ENCODE data around the gene GNPTG. TPM values are rescaled to one million over a fixed set of nuclear protein-coding genes. Genes with fewer than 3 reads are reported as not detected.

GNPTG gene
- total and polyA plus RNA-seq, 2 of the 13 experiments (the other 11 are each of a cell fraction or from before 2014, with no cell fraction given) = 22.7 to 71.1 TPM

DNA sequence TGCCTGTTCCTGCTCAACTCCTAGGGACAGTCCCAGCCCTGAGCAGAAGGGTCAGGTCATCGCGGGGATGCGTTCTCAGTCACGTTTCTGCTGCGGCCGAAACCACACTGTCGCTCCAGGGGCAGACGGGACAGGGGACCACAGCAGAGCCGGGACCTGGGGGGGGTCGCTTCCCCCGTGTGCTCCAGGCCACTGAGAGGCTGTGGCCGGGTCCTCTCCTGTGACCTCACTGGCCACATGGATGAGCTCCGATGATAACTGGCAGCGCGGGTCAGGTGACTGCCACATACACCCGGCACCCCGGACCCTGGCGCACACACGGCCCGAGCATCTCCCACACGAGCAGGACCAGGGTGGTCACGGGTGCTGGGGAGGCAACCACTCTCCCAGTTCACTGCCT lies 12.8 kb downstream of the GNPTG start:
- intact Hi-C loops (cut with micrococcal nuclease; ENCODE audit: unreplicated experiment) (no loop called here), in situ Hi-C loops (cut with HindIII; ENCODE audit: extremely low pct_ligation_motif_present, low pct_unique_long_range_greater_than_20kb) (no loop called here)
- Histone ChIP-seq H3K36me3 (replicated peaks in 1 of 2; ENCODE audit: control insufficient read depth in 1 of 2, insufficient read depth in 2 of 2, low read length in 2 of 2) (peaks cover 16 to 49% of the 10 kb centered on the region in 2 experiments), H3K79me2 (ENCODE audit: insufficient read depth, low read length) (peaks cover 5% of the 10 kb centered on the region), H3K4me2 (ENCODE audit: low read depth, low read length) (no peak overlapping the region), H3K9ac (ENCODE audit: insufficient read depth, low read depth, low read length) (no peak overlapping the region), H3K27ac (ENCODE audit: extremely low read length, insufficient read depth, low read length) (no peak overlapping the region), H3K4me1 (ENCODE audit: insufficient read depth, low read length) (no peaks in the 10 kb centered on the region), H3K9me3 (ENCODE audit: low read length) (no peaks in the 10 kb centered on the region), H3K27me3 (ENCODE audit: control insufficient read depth in 1 of 2, insufficient read depth in 2 of 2, low read length in 2 of 2) (no peaks in the 10 kb centered on the region), H3K4me3 (replicated peaks in 1 of 3; ENCODE audit: insufficient read depth in 1 of 3, low read depth in 2 of 3, low read length in 3 of 3) (no peak overlapping the region), H2AFZ (ENCODE audit: low read length) (no peak overlapping the region), H4K20me1 (ENCODE audit: insufficient read depth, low read length) (no peaks in the 10 kb centered on the region; the same call in 1 of the 2 replicates)
- ChIA-PET CTCF (ENCODE audit: low intra/inter-chr PET ratio, low total read pairs) (interaction anchor here (1.1 kb wide), 1 partner anchor 34 kb away, joined by 3 read pairs; no protein-coding TSS in a partner anchor), POLR2A (no interaction called here)
- BruUV-seq (replicated peaks) = no TSS peak
- no peak for DNase-seq (ENCODE audit: low spot score)
- 86% methylated on average over 15 of the region's 22 CpGs for WGBS (ENCODE audit: low lambda C conversion rate)
- TF ChIP-seq AGO2 (optimal IDR thresholded peaks at IDR 0.05; ENCODE audit: low read depth, low read length) (peak; percentile 76), SCMH1 (CRISPR knock-in tag; IDR thresholded peaks at IDR 0.05; ENCODE audit: borderline replicate concordance) (no peak)
- ATAC-seq = no peak
- no peak for FAIRE-seq

DNA sequence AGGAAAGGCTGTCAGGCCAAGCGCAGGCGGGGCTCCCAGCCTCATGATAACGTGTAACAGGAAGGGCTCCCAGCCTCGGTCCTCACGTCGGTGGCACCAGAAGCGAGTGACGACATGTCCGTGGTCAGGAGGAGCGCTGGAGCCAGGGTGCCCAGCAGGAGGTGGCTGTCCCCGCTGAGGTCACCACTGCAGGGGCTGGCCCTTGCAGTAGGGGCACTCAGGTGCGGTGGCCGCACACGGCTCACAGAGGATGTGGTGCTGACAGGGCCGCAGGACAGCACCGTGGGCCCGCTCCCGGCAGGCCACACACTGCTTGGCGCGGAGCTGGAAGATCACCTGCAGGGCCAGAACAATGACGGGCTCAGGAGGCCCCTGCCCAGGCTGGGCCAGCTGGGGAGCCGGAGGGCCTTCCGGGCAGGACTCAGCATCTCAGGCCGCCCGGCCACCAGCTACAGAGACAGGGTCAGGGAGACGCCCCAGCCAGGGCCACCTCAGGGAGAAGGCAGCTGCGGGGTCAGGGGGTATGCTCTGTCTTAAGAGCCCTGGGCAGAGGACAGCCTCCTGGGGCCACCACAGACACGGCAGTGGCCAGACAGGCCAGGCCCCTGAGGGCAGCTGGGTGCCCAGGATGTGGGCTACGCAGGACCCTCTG lies 14.5 kb downstream of the GNPTG start:
- peaks cover 21 to 43% of the 10 kb centered on the region in 2 experiments for H3K36me3 ChIP-seq (replicated peaks in 1 of 2; ENCODE audit: control insufficient read depth in 1 of 2, insufficient read depth in 2 of 2, low read length in 2 of 2)
- ChIA-PET POLR2A (no interaction called here), CTCF (ENCODE audit: low intra/inter-chr PET ratio, low total read pairs) (no interaction called here)
- no peak overlapping the region for H3K27ac ChIP-seq (ENCODE audit: extremely low read length, insufficient read depth, low read length)
- FAIRE-seq (no peak), DNase-seq (ENCODE audit: low spot score) (no peak), ATAC-seq (no peak)
- intact Hi-C loops (cut with micrococcal nuclease; ENCODE audit: unreplicated experiment) (no loop called here), in situ Hi-C loops (cut with HindIII; ENCODE audit: extremely low pct_ligation_motif_present, low pct_unique_long_range_greater_than_20kb) (no loop called here)
- H4K20me1 ChIP-seq (ENCODE audit: insufficient read depth, low read length) = peaks cover 2% of the 10 kb centered on the region; the same call in 1 of the 2 replicates
- H3K79me2 ChIP-seq (ENCODE audit: insufficient read depth, low read length) = peaks cover 2% of the 10 kb centered on the region
- H3K4me3 ChIP-seq (replicated peaks in 1 of 3; ENCODE audit: insufficient read depth in 1 of 3, low read depth in 2 of 3, low read length in 3 of 3) = no peak overlapping the region
- H3K4me1 ChIP-seq (ENCODE audit: insufficient read depth, low read length) = no peaks in the 10 kb centered on the region
- H3K9me3 ChIP-seq (ENCODE audit: low read length) = no peaks in the 10 kb centered on the region
- no peaks in the 10 kb centered on the region for H3K27me3 ChIP-seq (ENCODE audit: control insufficient read depth in 1 of 2, insufficient read depth in 2 of 2, low read length in 2 of 2)
- TF ChIP-seq KDM2A (CRISPR knock-in tag; IDR thresholded peaks at IDR 0.05; ENCODE audit: borderline replicate concordance, low read depth) (0 out of 2 replicates have a peak, but pooled peaks have one; percentile 13), AGO2 (optimal IDR thresholded peaks at IDR 0.05; ENCODE audit: low read depth, low read length) (peak; percentile 84)
- TF ChIP-seq, protein P1, sequence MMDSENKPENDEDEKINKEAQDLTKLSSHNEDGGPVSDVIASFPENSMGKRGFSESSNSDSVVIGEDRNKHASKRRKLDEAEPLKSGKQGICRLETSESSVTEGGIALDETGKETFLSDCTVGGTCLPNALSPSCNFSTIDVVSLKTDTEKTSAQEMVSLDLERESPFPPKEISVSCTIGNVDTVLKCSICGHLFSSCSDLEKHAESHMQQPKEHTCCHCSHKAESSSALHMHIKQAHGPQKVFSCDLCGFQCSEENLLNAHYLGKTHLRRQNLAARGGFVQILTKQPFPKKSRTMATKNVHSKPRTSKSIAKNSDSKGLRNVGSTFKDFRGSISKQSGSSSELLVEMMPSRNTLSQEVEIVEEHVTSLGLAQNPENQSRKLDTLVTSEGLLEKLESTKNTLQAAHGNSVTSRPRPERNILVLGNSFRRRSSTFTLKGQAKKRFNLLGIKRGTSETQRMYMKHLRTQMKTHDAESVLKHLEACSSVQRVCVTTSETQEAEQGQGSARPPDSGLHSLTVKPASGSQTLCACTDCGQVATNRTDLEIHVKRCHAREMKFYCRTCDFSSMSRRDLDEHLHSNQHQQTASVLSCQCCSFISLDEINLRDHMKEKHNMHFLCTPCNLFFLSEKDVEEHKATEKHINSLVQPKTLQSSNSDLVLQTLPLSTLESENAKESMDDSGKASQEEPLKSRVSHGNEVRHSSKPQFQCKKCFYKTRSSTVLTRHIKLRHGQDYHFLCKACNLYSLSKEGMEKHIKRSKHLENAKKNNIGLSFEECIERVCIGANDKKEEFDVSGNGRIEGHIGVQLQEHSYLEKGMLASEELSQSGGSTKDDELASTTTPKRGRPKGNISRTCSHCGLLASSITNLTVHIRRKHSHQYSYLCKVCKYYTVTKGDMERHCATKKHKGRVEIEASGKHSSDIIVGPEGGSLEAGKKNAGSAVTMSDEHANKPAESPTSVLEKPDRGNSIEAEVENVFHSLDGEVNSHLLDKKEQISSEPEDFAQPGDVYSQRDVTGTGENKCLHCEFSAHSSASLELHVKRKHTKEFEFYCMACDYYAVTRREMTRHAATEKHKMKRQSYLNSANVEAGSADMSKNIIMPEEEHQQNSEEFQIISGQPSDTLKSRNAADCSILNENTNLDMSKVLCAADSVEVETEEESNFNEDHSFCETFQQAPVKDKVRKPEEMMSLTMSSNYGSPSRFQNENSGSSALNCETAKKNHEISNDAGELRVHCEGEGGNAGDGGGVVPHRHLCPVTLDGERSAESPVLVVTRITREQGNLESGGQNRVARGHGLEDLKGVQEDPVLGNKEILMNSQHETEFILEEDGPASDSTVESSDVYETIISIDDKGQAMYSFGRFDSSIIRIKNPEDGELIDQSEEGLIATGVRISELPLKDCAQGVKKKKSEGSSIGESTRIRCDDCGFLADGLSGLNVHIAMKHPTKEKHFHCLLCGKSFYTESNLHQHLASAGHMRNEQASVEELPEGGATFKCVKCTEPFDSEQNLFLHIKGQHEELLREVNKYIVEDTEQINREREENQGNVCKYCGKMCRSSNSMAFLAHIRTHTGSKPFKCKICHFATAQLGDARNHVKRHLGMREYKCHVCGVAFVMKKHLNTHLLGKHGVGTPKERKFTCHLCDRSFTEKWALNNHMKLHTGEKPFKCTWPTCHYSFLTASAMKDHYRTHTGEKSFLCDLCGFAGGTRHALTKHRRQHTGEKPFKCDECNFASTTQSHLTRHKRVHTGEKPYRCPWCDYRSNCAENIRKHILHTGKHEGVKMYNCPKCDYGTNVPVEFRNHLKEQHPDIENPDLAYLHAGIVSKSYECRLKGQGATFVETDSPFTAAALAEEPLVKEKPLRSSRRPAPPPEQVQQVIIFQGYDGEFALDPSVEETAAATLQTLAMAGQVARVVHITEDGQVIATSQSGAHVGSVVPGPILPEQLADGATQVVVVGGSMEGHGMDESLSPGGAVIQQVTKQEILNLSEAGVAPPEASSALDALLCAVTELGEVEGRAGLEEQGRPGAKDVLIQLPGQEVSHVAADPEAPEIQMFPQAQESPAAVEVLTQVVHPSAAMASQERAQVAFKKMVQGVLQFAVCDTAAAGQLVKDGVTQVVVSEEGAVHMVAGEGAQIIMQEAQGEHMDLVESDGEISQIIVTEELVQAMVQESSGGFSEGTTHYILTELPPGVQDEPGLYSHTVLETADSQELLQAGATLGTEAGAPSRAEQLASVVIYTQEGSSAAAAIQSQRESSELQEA (CRISPR knock-in tag; IDR thresholded peaks at IDR 0.05; ENCODE audit: not compliant biosample characterization) = no peak
- H3K9ac ChIP-seq (ENCODE audit: insufficient read depth, low read depth, low read length) = no peak overlapping the region
- H3K4me2 ChIP-seq (ENCODE audit: low read depth, low read length) = no peak overlapping the region
- WGBS (ENCODE audit: low lambda C conversion rate) = 94% methylated on average over 14 of the region's 29 CpGs
- no peak overlapping the region for H2AFZ ChIP-seq (ENCODE audit: low read length)
- no TSS peak for BruUV-seq (replicated peaks)
